OCI-LY7 (cell line): ENCODE results near the gene PAK5. TPM values are rescaled to one million over a fixed set of nuclear protein-coding genes. Genes with fewer than 3 reads are reported as not detected.

Experiments
- BruUV-seq: library from RNA; stranded (reverse); fragments of 400-500 nt; replicated peaks from 2 replicates; lab custom pipeline; 2021; lab: Mats Ljungman, UMichigan
- CTCF ChIA-PET: fragments of 300-600 bp; sonication (Branson Sonifier 250); formaldehyde crosslinking; loops from one replicate; lab custom pipeline; 2022; ENCODE audit warnings: antibody characterized with exemption; ENCODE audit not compliant: unreplicated experiment; lab: Charles Lee
- POLR2A ChIA-PET: fragments of 300-600 bp; sonication (Branson Sonifier 250); formaldehyde crosslinking; loops from one replicate; lab custom pipeline; 2022; ENCODE audit warnings: antibody characterized with exemption; lab: Charles Lee
- DNase-seq: peaks from one replicate; pipeline ENCODE4 v3.0.0-alpha.2; 2015; ENCODE audit warnings: low spot score
- H2AFZ ChIP-seq: fragments of 200-600 bp; sonication (generic), shearing (Covaris generic); 2 replicates; pipeline ENCODE4 v1.6.1; 2014; ENCODE audit warnings: mild to moderate bottlenecking, antibody characterized with exemption, low read length, moderate library complexity
- H3K27ac ChIP-seq: fragments of 200-600 bp; sonication (generic); 2 replicates; pipeline ENCODE4 v1.5.1; 2014; ENCODE audit warnings: mixed run types, low read depth, mild to moderate bottlenecking, moderate library complexity, low read length, inconsistent platforms; ENCODE audit not compliant: poor library complexity, severe bottlenecking
- H3K36me3 ChIP-seq: fragments of 200-600 bp; sonication (generic); 2 replicates; pipeline ENCODE4 v1.6.1; 2014; ENCODE audit warnings: mild to moderate bottlenecking, antibody characterized with exemption, low read length, moderate library complexity, mixed read lengths; ENCODE audit not compliant: insufficient read depth
- H3K4me1 ChIP-seq: fragments of 200-600 bp; sonication (generic); 2 replicates; pipeline ENCODE4 v1.5.1; 2014; ENCODE audit warnings: mild to moderate bottlenecking, low read length; ENCODE audit not compliant: insufficient read depth, poor library complexity, severe bottlenecking
- H3K4me2 ChIP-seq: fragments of 200-600 bp; sonication (generic); 2 replicates; pipeline ENCODE4 v1.6.1; 2014; ENCODE audit warnings: mild to moderate bottlenecking, low read length
- H3K4me3 ChIP-seq: fragments of 200-600 bp; sonication (generic); 2 replicates; pipeline ENCODE4 v1.5.1; 2014; ENCODE audit warnings: mild to moderate bottlenecking, low read depth, low read length; ENCODE audit not compliant: poor library complexity, severe bottlenecking
- H3K79me2 ChIP-seq: fragments of 200-600 bp; sonication (generic); 2 replicates; pipeline ENCODE4 v1.6.1; 2016; ENCODE audit warnings: low read depth, mild to moderate bottlenecking, low read length, moderate library complexity, mixed read lengths; ENCODE audit not compliant: insufficient read depth
- H3K9me2 ChIP-seq: fragments of 200-600 bp; sonication (generic); 2 replicates; pipeline ENCODE4 v1.6.1; 2016; ENCODE audit warnings: mild to moderate bottlenecking, low read length, mixed read lengths; ENCODE audit not compliant: insufficient read depth
- H3K9me3 ChIP-seq: fragments of 200-600 bp; sonication (generic); 2 replicates; pipeline ENCODE4 v1.6.1; 2014; ENCODE audit warnings: mild to moderate bottlenecking, mixed run types, low read length, mixed read lengths
- H4K20me1 ChIP-seq: fragments of 200-600 bp; sonication (generic); 2 replicates; pipeline ENCODE4 v1.6.1; 2014; ENCODE audit warnings: mild to moderate bottlenecking, antibody characterized with exemption, low read length, moderate library complexity, mixed read lengths; ENCODE audit not compliant: insufficient read depth
- CTCF ChIP-seq: fragments of 200-600 bp; sonication (generic); conservative IDR thresholded peaks from 2 replicates; pipeline ENCODE4 v1.5.1; 2014; ENCODE audit warnings: mild to moderate bottlenecking, antibody characterized with exemption, low read length, moderate library complexity, mixed read lengths
- EZH2phosphoT487 ChIP-seq: fragments of 200-600 bp; sonication (generic); IDR thresholded peaks from 2 replicates; pipeline ENCODE4 v1.6.1; 2018; ENCODE audit warnings: low read depth, borderline replicate concordance, mild to moderate bottlenecking, mixed run types, antibody characterized with exemption, low read length, moderate library complexity, mixed read lengths
- intact Hi-C: fragments of 100-400 bp; cut with micrococcal nuclease; formaldehyde crosslinking; loops from one replicate; pipeline ENCODE4 v1.10.0; 2022; ENCODE audit not compliant: unreplicated experiment
- total RNA-seq, 2 experiments: library from RNA; depleted of rRNA in 1 of 2; stranded (reverse); fragments of >200 nt in 1 of 2; shearing (Covaris generic) in 1 of 2; gene quantifications; 2 replicates each; pipeline ENCODE4 v1.2.3, GENCODE V29; 2014 to 2022

The PAK5 gene
- total RNA-seq, 2 experiments from 2014 or later: not detected

GRCh38 chr20:9629831-9630230 lies 209.0 kb downstream of the PAK5 start:
- TF ChIP-seq EZH2phosphoT487: no peak
- TF ChIP-seq CTCF: no peak
- ChIA-PET POLR2A (no interaction called here), CTCF (no interaction called here)
- H3K79me2 ChIP-seq: no peaks in the 10 kb centered on the region
- no peaks in the 10 kb centered on the region for H3K9me3 ChIP-seq
- intact Hi-C loops: no loop called here
- no peak for DNase-seq
- no peak overlapping the region for H3K27ac ChIP-seq
- H3K4me3 ChIP-seq: no peak overlapping the region
- H3K9me2 ChIP-seq: no peaks in the 10 kb centered on the region
- no TSS peak for BruUV-seq
- no peaks in the 10 kb centered on the region for H3K36me3 ChIP-seq
- no peak overlapping the region for H3K4me2 ChIP-seq
- H2AFZ ChIP-seq: no peak overlapping the region
- no peaks in the 10 kb centered on the region for H3K4me1 ChIP-seq
- H4K20me1 ChIP-seq: no peaks in the 10 kb centered on the region

GRCh38 chr20:9628589-9628988 lies 210.3 kb downstream of the PAK5 start:
- H3K9me3 ChIP-seq: no peaks in the 10 kb centered on the region
- no peak overlapping the region for H2AFZ ChIP-seq
- no peak overlapping the region for H3K4me2 ChIP-seq
- no peaks in the 10 kb centered on the region for H4K20me1 ChIP-seq
- no peaks in the 10 kb centered on the region for H3K4me1 ChIP-seq
- no peaks in the 10 kb centered on the region for H3K79me2 ChIP-seq
- H3K27ac ChIP-seq: no peak overlapping the region
- CTCF ChIA-PET: interaction anchor here (1.8 kb wide), 1 partner anchor 12 kb away, joined by 5 read pairs; no protein-coding TSS in a partner anchor
- BruUV-seq: no TSS peak
- DNase-seq: no peak
- H3K36me3 ChIP-seq: no peaks in the 10 kb centered on the region
- no peak overlapping the region for H3K4me3 ChIP-seq
- intact Hi-C loops: no loop called here
- no peak for TF ChIP-seq CTCF
- TF ChIP-seq EZH2phosphoT487: no peak
- POLR2A ChIA-PET: no interaction called here
- H3K9me2 ChIP-seq: no peaks in the 10 kb centered on the region

GRCh38 chr20:9628141-9628540 lies 210.7 kb downstream of the PAK5 start:
- ChIA-PET POLR2A (no interaction called here), CTCF (interaction anchor here (1.8 kb wide), 1 partner anchor 11 kb away, joined by 5 read pairs; no protein-coding TSS in a partner anchor)
- Histone ChIP-seq H3K4me3 (no peak overlapping the region), H3K27ac (no peak overlapping the region), H3K36me3 (no peaks in the 10 kb centered on the region), H3K9me2 (no peaks in the 10 kb centered on the region), H3K4me2 (no peak overlapping the region), H4K20me1 (no peaks in the 10 kb centered on the region), H3K79me2 (no peaks in the 10 kb centered on the region), H2AFZ (no peak overlapping the region), H3K9me3 (no peaks in the 10 kb centered on the region), H3K4me1 (no peaks in the 10 kb centered on the region)
- TF ChIP-seq CTCF: no peak
- TF ChIP-seq EZH2phosphoT487: no peak
- no peak for DNase-seq
- intact Hi-C loops: no loop called here
- BruUV-seq: no TSS peak
